ENCODE measurements around the gene ATF5. TPM values are rescaled to one million over a fixed set of nuclear protein-coding genes. Genes with fewer than 3 reads are reported as not detected.

Gene ATF5
- total and polyA plus RNA-seq, 4 donors, result 7.0 to 49.1 (median 33.9) TPM

DNA sequence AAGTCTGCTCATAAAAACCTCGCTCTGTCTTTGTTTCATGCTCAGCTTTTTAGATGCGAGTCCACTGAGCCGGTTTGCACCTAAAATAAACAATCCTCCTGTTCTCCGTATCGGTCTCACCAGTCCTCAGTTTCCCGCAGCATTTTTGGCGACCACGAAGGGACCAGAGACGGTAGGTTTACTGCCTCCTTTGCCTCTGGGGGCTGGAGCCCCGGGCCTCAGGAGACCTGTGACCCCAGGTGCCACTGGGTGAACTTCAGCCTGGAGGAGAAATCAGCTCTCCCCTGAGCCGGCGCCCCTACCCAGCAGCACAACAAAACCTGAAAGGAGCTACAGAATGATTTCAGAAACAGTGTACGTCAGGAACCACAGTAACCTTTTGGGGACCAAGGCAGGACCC, 23.9 kb downstream of the ATF5 start:
- Histone ChIP-seq H3K36me3 (ENCODE audit: control insufficient read depth in 4 of 4, insufficient read depth in 4 of 4, low read length in 4 of 4) (no peaks in the 10 kb centered on the region), H3K4me3 (no peak overlapping the region), H3K27me3 (ENCODE audit: control insufficient read depth in 3 of 3, insufficient read depth in 3 of 3, low read length in 2 of 3) (no peaks in the 10 kb centered on the region), H3K9ac (ENCODE audit: insufficient read depth in 1 of 2, low read length in 2 of 2) (no peak overlapping the region), H3K4me1 (ENCODE audit: control insufficient read depth in 5 of 5, insufficient read depth in 5 of 5, low read length in 5 of 5) (peaks cover 0 to 47% (median 13%) of the 10 kb centered on the region in 5 donors), H3K9me3 (ENCODE audit: control insufficient read depth in 4 of 4, insufficient read depth in 3 of 4, low read length in 3 of 4) (no peaks in the 10 kb centered on the region), H3K27ac (ENCODE audit: low read depth in 1 of 2, low read length in 1 of 2) (no peak overlapping the region)
- 75 to 80% methylated on average over 13 of the region's 13 CpGs for WGBS, 2 donors
- no peak for DNase-seq
- TF ChIP-seq, protein P1, sequence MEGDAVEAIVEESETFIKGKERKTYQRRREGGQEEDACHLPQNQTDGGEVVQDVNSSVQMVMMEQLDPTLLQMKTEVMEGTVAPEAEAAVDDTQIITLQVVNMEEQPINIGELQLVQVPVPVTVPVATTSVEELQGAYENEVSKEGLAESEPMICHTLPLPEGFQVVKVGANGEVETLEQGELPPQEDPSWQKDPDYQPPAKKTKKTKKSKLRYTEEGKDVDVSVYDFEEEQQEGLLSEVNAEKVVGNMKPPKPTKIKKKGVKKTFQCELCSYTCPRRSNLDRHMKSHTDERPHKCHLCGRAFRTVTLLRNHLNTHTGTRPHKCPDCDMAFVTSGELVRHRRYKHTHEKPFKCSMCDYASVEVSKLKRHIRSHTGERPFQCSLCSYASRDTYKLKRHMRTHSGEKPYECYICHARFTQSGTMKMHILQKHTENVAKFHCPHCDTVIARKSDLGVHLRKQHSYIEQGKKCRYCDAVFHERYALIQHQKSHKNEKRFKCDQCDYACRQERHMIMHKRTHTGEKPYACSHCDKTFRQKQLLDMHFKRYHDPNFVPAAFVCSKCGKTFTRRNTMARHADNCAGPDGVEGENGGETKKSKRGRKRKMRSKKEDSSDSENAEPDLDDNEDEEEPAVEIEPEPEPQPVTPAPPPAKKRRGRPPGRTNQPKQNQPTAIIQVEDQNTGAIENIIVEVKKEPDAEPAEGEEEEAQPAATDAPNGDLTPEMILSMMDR (IDR thresholded peaks at IDR 0.05; ENCODE audit: control extremely low read depth, extremely low read depth), result no peak
- ATAC-seq (ENCODE audit: insufficient read depth, low FRiP score), result no peak

DNA sequence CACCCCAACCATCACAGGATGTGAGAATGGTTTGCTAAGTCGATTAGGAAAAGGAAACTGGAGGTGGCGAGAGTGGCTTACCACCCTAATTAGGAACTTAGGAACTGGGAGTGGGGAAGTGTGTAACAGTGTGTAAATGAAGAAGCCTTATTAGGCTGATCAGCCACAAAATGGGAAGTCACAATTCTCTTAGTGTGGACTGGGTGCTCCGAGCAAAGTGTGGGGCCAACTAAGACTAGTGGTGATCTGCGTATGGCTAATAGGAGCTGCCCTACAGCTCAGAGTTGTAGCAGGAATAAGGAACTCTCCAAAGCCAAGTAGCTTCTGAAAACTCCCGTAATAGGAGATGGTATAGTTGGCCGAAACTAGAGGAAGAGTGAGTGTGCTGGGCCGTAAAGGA, 24.4 kb downstream of the ATF5 start:
- H3K27me3 ChIP-seq (ENCODE audit: control insufficient read depth in 3 of 3, insufficient read depth in 3 of 3, low read length in 2 of 3), result no peaks in the 10 kb centered on the region
- no peak overlapping the region for H3K27ac ChIP-seq (ENCODE audit: low read depth in 1 of 2, low read length in 1 of 2)
- TF ChIP-seq, protein P1 (IDR thresholded peaks at IDR 0.05; ENCODE audit: control extremely low read depth, extremely low read depth), result no peak
- no peak overlapping the region for H3K4me3 ChIP-seq
- H3K9ac ChIP-seq (ENCODE audit: insufficient read depth in 1 of 2, low read length in 2 of 2), result no peak overlapping the region
- no peaks in the 10 kb centered on the region for H3K9me3 ChIP-seq (ENCODE audit: control insufficient read depth in 4 of 4, insufficient read depth in 3 of 4, low read length in 3 of 4)
- ATAC-seq (ENCODE audit: insufficient read depth, low FRiP score) (no peak), DNase-seq (no peak)
- no peaks in the 10 kb centered on the region for H3K36me3 ChIP-seq (ENCODE audit: control insufficient read depth in 4 of 4, insufficient read depth in 4 of 4, low read length in 4 of 4)
- H3K4me1 ChIP-seq (ENCODE audit: control insufficient read depth in 5 of 5, insufficient read depth in 5 of 5, low read length in 5 of 5), result peaks cover 0 to 47% (median 13%) of the 10 kb centered on the region in 5 donors
- WGBS, 2 donors, result 30 to 49% methylated on average over 7 of the region's 7 CpGs

DNA sequence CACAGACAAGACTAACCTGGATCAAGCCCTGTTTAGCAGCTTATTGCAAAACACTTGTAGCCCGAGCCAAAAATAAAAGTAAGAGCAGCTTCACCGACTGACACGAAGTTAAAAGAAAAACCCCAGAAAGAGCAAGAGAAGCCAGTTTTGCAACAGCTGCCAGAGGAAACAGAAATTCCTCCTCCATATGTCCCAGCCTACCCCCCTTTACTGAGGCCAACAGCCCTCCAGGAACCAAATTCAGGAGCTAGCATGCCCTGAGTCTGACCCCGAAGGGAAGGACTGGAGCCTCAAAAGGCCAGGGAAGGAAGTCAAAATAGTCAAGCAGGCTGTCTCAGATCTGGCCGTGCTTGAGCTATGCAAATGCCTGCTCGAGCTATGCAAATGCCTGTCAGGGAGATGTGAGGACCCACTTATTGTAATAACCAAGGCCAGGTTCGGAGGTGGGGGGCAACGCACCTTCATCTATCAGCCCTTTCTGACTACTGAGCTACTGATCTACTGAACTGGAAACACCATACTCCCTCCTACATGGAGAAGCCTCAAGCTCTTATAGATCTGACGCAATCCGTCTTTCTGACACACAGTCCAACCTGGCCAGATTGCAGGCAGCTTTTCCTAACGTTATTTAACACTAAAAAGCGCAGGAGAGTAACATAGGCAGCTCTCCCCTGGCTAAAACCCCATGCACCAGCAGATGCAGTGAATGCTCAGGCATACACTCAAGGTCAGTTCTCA, 25.3 kb downstream of the ATF5 start:
- ATAC-seq (ENCODE audit: insufficient read depth, low FRiP score) (peak; percentile 11), DNase-seq (peak; percentile 64 to 82 (median 73))
- Histone ChIP-seq H3K9ac (ENCODE audit: insufficient read depth in 1 of 2, low read length in 2 of 2) (no peak overlapping the region), H3K9me3 (ENCODE audit: control insufficient read depth in 4 of 4, insufficient read depth in 3 of 4, low read length in 3 of 4) (no peaks in the 10 kb centered on the region), H3K4me1 (ENCODE audit: control insufficient read depth in 5 of 5, insufficient read depth in 5 of 5, low read length in 5 of 5) (peaks cover 0 to 47% (median 13%) of the 10 kb centered on the region in 5 donors), H3K4me3 (no peak overlapping the region), H3K36me3 (ENCODE audit: control insufficient read depth in 4 of 4, insufficient read depth in 4 of 4, low read length in 4 of 4) (no peaks in the 10 kb centered on the region), H3K27ac (ENCODE audit: low read depth in 1 of 2, low read length in 1 of 2) (peak overlapping the region in 1 of 2 donors; percentile 65), H3K27me3 (ENCODE audit: control insufficient read depth in 3 of 3, insufficient read depth in 3 of 3, low read length in 2 of 3) (no peaks in the 10 kb centered on the region)
- TF ChIP-seq, protein P1 (IDR thresholded peaks at IDR 0.05; ENCODE audit: control extremely low read depth, extremely low read depth), result no peak
- WGBS, 2 donors, result 15 to 18% methylated on average over 12 of the region's 12 CpGs

All from lung (tissue), 12 donors.